Measurements from ENCODE around the gene INSC.

The INSC gene

DNA sequence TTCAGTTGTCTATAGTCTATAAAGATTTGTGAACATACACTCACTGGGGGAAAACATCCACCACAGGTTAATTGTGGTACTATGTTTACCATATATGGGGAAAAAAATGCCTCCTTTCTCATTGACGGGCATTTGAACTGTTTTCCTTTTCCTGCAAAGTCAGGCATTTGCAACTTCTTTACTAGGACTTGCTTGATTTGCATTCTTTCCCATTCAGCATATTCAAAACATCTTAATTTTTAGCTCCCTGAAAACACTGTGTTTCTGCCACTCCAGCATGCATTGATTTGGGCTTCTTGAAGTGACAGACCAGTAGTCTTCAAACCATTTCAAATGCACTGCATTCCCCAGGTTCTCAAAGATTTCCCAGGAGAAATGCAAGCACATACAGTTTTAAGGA is 67.6 kb downstream of the INSC start:
- no peak overlapping the region for H3K27ac ChIP-seq
- no peaks in the 10 kb centered on the region for H3K9me3 ChIP-seq (ENCODE audit: severe bottlenecking)
- no peak for DNase-seq
- TF ChIP-seq, protein P1, sequence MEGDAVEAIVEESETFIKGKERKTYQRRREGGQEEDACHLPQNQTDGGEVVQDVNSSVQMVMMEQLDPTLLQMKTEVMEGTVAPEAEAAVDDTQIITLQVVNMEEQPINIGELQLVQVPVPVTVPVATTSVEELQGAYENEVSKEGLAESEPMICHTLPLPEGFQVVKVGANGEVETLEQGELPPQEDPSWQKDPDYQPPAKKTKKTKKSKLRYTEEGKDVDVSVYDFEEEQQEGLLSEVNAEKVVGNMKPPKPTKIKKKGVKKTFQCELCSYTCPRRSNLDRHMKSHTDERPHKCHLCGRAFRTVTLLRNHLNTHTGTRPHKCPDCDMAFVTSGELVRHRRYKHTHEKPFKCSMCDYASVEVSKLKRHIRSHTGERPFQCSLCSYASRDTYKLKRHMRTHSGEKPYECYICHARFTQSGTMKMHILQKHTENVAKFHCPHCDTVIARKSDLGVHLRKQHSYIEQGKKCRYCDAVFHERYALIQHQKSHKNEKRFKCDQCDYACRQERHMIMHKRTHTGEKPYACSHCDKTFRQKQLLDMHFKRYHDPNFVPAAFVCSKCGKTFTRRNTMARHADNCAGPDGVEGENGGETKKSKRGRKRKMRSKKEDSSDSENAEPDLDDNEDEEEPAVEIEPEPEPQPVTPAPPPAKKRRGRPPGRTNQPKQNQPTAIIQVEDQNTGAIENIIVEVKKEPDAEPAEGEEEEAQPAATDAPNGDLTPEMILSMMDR (IDR thresholded peaks at IDR 0.05; ENCODE audit: low read depth, low read length), result no peak
- peaks cover 35% of the 10 kb centered on the region for H3K27me3 ChIP-seq (ENCODE audit: insufficient read depth, low read depth, severe bottlenecking)
- H3K4me3 ChIP-seq (ENCODE audit: low read depth, low read length), result no peak overlapping the region
- H3K36me3 ChIP-seq, result no peaks in the 10 kb centered on the region

DNA sequence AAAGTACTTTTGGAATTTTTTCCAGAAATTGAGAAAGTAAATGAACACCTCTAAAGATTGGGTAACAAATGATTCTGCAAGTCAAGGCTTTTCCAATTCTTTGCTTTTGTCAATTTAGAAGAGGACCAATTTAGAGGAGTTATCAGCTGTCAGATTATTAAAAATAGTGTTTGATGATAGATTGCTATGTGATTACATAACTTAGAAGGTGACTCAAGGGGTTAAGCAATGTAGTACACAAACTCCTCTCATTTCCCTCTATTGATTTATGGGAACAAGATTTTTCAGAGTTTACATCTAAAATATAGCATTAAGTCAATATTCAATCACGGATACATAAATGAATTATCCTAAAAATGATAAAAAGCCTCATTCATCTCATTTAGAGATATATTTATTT is 70.3 kb downstream of the INSC start:
- H3K27me3 ChIP-seq (ENCODE audit: insufficient read depth, low read depth, severe bottlenecking), result peaks cover 33% of the 10 kb centered on the region
- DNase-seq, result no peak

DNA sequence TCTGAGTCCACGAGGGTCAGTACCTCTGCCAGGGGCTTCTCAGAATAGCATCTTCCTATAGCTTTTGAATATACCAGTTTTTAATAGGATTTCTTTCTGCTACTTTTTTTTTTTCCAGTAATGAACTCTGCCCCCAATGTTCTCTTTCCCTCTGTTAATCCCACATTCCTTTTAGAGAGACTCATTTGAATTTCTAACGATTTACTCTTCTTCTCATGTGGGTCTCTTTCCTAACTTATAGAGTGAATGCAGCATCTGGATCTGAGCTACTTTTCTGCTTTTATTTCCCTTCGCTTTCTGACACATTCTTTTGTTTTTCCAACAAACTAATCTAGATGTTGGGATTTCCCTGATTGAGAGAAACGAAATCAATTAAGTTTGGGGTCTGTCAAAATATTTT is 71.4 kb downstream of the INSC start:
- TF ChIP-seq, protein P1 (IDR thresholded peaks at IDR 0.05; ENCODE audit: low read depth, low read length), result no peak
- Histone ChIP-seq H3K9me3 (ENCODE audit: severe bottlenecking) (no peaks in the 10 kb centered on the region), H3K36me3 (no peaks in the 10 kb centered on the region), H3K27me3 (ENCODE audit: insufficient read depth, low read depth, severe bottlenecking) (peaks cover 34% of the 10 kb centered on the region), H3K4me3 (ENCODE audit: low read depth, low read length) (no peak overlapping the region), H3K27ac (no peak overlapping the region)
- DNase-seq, result no peak

More for the DNA sequence above, 70.3 kb downstream of the INSC start:
- Histone ChIP-seq H3K27ac (no peak overlapping the region), H3K4me3 (ENCODE audit: low read depth, low read length) (no peak overlapping the region), H3K9me3 (ENCODE audit: severe bottlenecking) (no peaks in the 10 kb centered on the region), H3K36me3 (no peaks in the 10 kb centered on the region)
- TF ChIP-seq, protein P1 (IDR thresholded peaks at IDR 0.05; ENCODE audit: low read depth, low read length), result no peak

DNA sequence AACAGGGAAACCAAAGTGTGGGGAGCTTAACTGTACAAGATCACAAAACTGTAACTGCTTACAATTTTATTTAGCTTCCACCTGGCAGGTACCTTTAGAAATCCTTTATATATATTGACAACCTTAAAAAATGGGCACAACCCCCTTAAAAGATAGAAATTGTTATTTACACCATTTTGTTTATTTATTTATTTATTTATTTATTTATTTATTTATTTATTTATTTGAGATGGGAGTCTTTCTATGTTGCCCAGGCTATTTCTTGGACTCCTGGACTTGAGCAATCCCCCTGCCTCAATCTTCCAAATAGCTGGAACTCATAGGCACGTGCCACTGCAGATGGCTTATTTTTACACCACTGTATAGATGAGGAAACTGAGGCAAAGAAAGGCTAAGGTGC is 74.5 kb downstream of the INSC start:
- peaks cover 37% of the 10 kb centered on the region for H3K27me3 ChIP-seq (ENCODE audit: insufficient read depth, low read depth, severe bottlenecking)
- no peak overlapping the region for H3K4me3 ChIP-seq (ENCODE audit: low read depth, low read length)
- no peak for DNase-seq
- TF ChIP-seq, protein P1 (IDR thresholded peaks at IDR 0.05; ENCODE audit: low read depth, low read length), result no peak
- no peak overlapping the region for H3K27ac ChIP-seq
- no peaks in the 10 kb centered on the region for H3K36me3 ChIP-seq
- no peaks in the 10 kb centered on the region for H3K9me3 ChIP-seq (ENCODE audit: severe bottlenecking)

DNA sequence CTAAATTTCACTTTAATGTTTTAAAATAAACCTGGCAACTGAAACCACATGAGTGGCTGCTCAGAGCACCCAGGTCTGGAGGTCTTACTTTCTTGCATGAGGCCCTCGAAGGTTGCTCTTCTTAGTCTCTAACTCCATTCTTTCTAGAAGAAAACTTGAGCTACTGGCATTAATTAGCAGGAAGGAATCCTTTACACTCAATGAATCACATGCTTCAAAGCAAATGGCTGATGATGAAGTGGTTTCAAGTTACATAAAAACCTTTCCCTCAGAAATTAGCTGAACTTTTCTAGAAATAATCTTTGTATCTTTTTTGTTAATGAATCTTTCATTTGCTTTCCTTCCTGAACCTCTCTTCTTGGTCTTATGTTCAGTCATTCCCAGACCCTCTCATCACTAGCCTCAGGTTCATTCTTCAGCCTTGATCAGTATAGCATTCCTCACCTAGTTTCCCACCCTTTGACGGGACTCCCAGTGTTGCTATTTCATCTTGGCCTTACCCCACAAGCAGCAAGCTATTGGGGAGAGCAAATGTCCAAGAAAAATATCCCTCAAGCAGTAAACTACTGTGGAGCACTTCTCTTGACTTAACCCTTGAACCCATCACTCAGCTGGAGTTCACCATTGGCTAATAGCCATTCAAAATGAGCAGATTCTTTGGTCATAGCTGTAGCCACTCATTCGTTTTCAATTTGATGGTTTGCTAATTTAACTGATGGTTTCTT is 75.1 kb downstream of the INSC start:
- no peak for DNase-seq
- Histone ChIP-seq H3K36me3 (no peaks in the 10 kb centered on the region), H3K27ac (no peak overlapping the region), H3K27me3 (ENCODE audit: insufficient read depth, low read depth, severe bottlenecking) (peaks cover 38% of the 10 kb centered on the region), H3K9me3 (ENCODE audit: severe bottlenecking) (no peaks in the 10 kb centered on the region), H3K4me3 (ENCODE audit: low read depth, low read length) (no peak overlapping the region)
- TF ChIP-seq, protein P1 (IDR thresholded peaks at IDR 0.05; ENCODE audit: low read depth, low read length), result no peak

DNA sequence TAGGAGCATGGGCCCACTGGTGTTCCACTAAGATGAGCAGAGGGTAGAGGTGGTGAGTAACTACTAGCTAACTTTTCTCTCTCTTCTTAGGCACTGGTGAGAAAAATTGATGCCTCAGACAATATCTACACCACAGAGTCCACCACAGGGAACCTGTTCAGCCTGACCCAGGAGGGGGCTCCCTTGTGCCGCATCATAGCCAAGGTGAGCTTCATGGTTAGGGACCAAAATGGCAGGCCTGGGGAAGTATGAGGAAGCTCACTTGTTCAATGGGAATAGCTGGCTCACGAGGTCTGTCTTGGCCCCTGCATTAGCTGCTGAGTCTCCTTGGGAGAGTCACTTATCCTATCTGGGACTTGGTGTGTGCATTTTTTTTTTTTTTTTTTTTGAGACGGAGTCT is 75.9 kb downstream of the INSC start:
- Histone ChIP-seq H3K27ac (no peak overlapping the region), H3K4me3 (ENCODE audit: low read depth, low read length) (no peak overlapping the region), H3K9me3 (ENCODE audit: severe bottlenecking) (no peaks in the 10 kb centered on the region), H3K36me3 (no peaks in the 10 kb centered on the region), H3K27me3 (ENCODE audit: insufficient read depth, low read depth, severe bottlenecking) (peaks cover 35% of the 10 kb centered on the region)
- TF ChIP-seq, protein P1 (IDR thresholded peaks at IDR 0.05; ENCODE audit: low read depth, low read length), result no peak
- no peak for DNase-seq
